ENCODE data around the gene SDC1.

SDC1 gene

GRCh38 chr2:20205915-20206524 lies 18.9 kb downstream of the SDC1 start:
- Histone ChIP-seq H3K4me3 (no peak overlapping the region), H3K27ac (no peak overlapping the region), H3K27me3 (no peaks in the 10 kb centered on the region), H3K36me3 (peaks cover 0 to 13% (median 0%) of the 10 kb centered on the region in 3 donors), H3K9me3 (no peaks in the 10 kb centered on the region), H3K4me1 (peaks cover 0 to 14% (median 0%) of the 10 kb centered on the region in 4 donors)
- intact Hi-C loops (cut with DNase I; ENCODE audit: low total_unique reads): no loop called here
- no peak for TF ChIP-seq CTCF (IDR thresholded peaks at IDR 0.05)
- no peak for DNase-seq

GRCh38 chr2:20205069-20205468 lies 19.9 kb downstream of the SDC1 start:
- Histone ChIP-seq H3K4me3 (no peak overlapping the region), H3K27me3 (no peaks in the 10 kb centered on the region), H3K27ac (no peak overlapping the region), H3K36me3 (peaks cover 0 to 13% (median 0%) of the 10 kb centered on the region in 3 donors), H3K9me3 (no peaks in the 10 kb centered on the region), H3K4me1 (peaks cover 0 to 14% (median 0%) of the 10 kb centered on the region in 4 donors)
- DNase-seq: no peak
- intact Hi-C loops (cut with DNase I; ENCODE audit: low total_unique reads): no loop called here
- no peak for TF ChIP-seq CTCF (IDR thresholded peaks at IDR 0.05)

DNA sequence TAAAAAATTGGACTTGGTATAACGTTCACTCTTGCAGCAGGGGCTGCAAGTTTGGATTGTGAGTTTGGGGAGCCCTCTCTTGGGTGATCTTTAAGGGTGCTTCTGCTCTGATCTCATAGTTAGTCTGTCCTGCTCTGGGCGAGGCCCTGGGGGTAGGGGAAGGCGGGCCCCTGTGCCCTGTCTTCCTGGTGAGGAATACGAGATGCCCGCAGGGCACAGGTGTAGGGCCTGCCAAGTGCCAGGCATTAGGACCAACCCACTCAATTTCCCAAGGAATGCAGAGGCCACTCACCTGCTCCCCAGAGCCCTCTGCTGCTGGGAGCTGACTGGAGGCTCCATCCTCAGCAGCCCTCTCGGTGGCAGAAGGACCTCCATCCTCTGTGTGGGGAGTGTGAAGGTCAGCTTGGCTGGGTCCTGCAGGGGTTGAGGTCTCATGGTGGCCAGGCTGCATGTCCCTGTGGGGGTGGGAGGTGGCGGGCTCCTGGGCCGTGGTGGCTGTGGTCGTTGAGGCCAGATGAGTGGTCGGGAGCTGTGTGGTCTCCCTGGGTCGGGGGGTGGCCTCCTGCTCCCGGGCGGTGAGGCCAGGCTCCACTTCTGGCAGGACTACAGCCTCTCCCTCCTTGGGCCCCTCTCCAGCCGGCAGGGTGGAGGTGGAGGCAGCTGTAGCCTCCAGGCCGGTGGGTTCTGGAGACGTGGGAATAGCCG lies 21.3 kb downstream of the SDC1 start:
- Histone ChIP-seq H3K4me1 (peaks cover 0 to 8% (median 0%) of the 10 kb centered on the region in 4 donors), H3K4me3 (no peak overlapping the region), H3K9me3 (no peaks in the 10 kb centered on the region), H3K36me3 (peaks cover 0 to 13% (median 0%) of the 10 kb centered on the region in 3 donors), H3K27me3 (no peaks in the 10 kb centered on the region), H3K27ac (no peak overlapping the region)
- no peak for DNase-seq
- TF ChIP-seq CTCF (IDR thresholded peaks at IDR 0.05): no peak
- intact Hi-C loops (cut with DNase I; ENCODE audit: low total_unique reads): no loop called here

GRCh38 chr2:20203072-20203471 lies 21.9 kb downstream of the SDC1 start:
- Histone ChIP-seq H3K9me3 (no peaks in the 10 kb centered on the region), H3K36me3 (peaks cover 0 to 13% (median 0%) of the 10 kb centered on the region in 3 donors), H3K4me3 (no peak overlapping the region), H3K27me3 (no peaks in the 10 kb centered on the region), H3K4me1 (peaks cover 0 to 8% (median 0%) of the 10 kb centered on the region in 4 donors), H3K27ac (no peak overlapping the region)
- intact Hi-C loops (cut with DNase I; ENCODE audit: low total_unique reads): no loop called here
- DNase-seq: no peak
- no peak for TF ChIP-seq CTCF (IDR thresholded peaks at IDR 0.05)

GRCh38 chr2:20201671-20202070 lies 23.3 kb downstream of the SDC1 start:
- TF ChIP-seq CTCF (IDR thresholded peaks at IDR 0.05): no peak
- Histone ChIP-seq H3K27me3 (no peaks in the 10 kb centered on the region), H3K4me3 (no peak overlapping the region), H3K9me3 (no peaks in the 10 kb centered on the region), H3K4me1 (peaks cover 0 to 8% (median 0%) of the 10 kb centered on the region in 4 donors), H3K27ac (no peak overlapping the region), H3K36me3 (peaks cover 0 to 13% (median 0%) of the 10 kb centered on the region in 3 donors)
- intact Hi-C loops (cut with DNase I; ENCODE audit: low total_unique reads): no loop called here
- DNase-seq: no peak

Data from tibial artery (tissue), 4 donors.